Hepatocyte (in vitro differentiated cells): ENCODE measurements around the gene VWA5B2.

Experiments
- EZH2 ChIP-seq: fragments of 200-600 bp; sonication (generic); IDR thresholded peaks from 2 replicates; pipeline ENCODE4 v1.6.1; 2016; ENCODE audit warnings: antibody characterized with exemption, mild to moderate bottlenecking, borderline replicate concordance
- TF ChIP-seq, protein P1 (sequence below): fragments of 200-600 bp; sonication (generic); IDR thresholded peaks from 2 replicates; pipeline ENCODE4 v1.5.1; 2016; ENCODE audit warnings: antibody characterized with exemption, mild to moderate bottlenecking; ENCODE audit not compliant: poor library complexity

GRCh38 chr3:184180165-184180564 lies 49.2 kb upstream of the VWA5B2 start:
- TF ChIP-seq, protein P1, sequence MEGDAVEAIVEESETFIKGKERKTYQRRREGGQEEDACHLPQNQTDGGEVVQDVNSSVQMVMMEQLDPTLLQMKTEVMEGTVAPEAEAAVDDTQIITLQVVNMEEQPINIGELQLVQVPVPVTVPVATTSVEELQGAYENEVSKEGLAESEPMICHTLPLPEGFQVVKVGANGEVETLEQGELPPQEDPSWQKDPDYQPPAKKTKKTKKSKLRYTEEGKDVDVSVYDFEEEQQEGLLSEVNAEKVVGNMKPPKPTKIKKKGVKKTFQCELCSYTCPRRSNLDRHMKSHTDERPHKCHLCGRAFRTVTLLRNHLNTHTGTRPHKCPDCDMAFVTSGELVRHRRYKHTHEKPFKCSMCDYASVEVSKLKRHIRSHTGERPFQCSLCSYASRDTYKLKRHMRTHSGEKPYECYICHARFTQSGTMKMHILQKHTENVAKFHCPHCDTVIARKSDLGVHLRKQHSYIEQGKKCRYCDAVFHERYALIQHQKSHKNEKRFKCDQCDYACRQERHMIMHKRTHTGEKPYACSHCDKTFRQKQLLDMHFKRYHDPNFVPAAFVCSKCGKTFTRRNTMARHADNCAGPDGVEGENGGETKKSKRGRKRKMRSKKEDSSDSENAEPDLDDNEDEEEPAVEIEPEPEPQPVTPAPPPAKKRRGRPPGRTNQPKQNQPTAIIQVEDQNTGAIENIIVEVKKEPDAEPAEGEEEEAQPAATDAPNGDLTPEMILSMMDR = no peak
- no peak for TF ChIP-seq EZH2
